GM13976 (cell line): ENCODE data around the gene STK24.

ENCODE experiments used
- DNase-seq: peaks from one replicate; pipeline ENCODE4 v3.0.0; 2012; ENCODE audit warnings: low spot score
- in situ Hi-C: fragments of 300-500 bp; cut with MboI; formaldehyde crosslinking; loops from one replicate; pipeline ENCODE4 v1.12.0; 2022; ENCODE audit warnings: low sequenced_read_pairs, mixed read lengths, inconsistent platforms; ENCODE audit not compliant: unreplicated experiment
- TF ChIP-seq, protein P1 (sequence below): IDR thresholded peaks from 2 replicates; pipeline ENCODE4 v1.5.1; 2012; ENCODE audit warnings: borderline replicate concordance, mild to moderate bottlenecking; ENCODE audit not compliant: insufficient read depth; ENCODE audit errors: extremely low read depth, missing control alignments, control extremely low read depth

The STK24 gene

DNA sequence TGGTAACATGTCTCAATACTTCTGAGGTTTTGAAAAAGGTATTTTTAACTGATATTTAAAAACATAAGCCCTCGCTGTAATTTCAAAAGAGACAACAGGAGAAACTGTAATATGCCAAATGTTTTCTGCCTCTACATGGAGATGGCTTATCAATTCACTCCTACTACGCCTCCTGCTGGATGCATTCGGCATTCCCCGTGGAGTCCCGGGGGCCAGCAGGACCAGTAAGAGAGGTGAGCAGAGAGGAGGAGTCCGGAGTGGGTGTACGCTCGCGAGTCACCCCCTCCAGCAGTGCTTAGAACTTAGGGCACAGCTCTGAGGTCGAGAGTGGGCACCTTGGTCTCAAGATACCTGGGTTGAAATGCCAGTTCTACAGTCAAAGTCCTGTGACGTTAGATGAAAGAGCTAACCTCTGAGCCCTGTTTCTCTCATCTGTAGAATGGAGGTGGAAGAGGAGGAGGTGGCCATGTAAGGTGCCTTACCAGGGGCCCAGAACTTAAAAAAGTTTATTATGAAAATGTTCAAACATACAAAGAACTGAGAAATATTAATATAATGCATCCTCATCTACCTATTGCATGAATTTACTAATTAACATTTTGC lies 110.2 kb downstream of the STK24 start:
- in situ Hi-C loops = no loop called here
- no peak for DNase-seq
- TF ChIP-seq, protein P1, sequence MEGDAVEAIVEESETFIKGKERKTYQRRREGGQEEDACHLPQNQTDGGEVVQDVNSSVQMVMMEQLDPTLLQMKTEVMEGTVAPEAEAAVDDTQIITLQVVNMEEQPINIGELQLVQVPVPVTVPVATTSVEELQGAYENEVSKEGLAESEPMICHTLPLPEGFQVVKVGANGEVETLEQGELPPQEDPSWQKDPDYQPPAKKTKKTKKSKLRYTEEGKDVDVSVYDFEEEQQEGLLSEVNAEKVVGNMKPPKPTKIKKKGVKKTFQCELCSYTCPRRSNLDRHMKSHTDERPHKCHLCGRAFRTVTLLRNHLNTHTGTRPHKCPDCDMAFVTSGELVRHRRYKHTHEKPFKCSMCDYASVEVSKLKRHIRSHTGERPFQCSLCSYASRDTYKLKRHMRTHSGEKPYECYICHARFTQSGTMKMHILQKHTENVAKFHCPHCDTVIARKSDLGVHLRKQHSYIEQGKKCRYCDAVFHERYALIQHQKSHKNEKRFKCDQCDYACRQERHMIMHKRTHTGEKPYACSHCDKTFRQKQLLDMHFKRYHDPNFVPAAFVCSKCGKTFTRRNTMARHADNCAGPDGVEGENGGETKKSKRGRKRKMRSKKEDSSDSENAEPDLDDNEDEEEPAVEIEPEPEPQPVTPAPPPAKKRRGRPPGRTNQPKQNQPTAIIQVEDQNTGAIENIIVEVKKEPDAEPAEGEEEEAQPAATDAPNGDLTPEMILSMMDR = peak; percentile 35

DNA sequence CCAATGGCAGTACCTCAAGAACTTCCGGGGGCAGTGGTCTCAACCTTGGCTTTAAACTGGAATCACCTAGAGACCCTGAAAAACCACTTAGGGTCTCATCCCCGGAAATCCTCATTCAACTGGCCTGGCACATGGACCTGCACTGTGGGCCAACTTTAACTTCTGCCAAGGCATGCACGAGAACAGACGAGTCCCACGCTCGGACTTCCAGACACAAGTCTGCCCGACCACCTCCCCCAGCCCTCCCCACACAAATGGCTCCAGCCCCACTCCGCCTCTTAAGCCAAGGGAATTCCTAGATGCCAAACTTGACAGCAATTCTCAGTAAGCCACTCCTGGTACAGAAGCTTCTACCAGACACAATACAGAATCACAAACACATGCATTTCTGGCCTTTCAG lies 114.0 kb downstream of the STK24 start:
- DNase-seq = no peak
- in situ Hi-C loops = no loop called here
- TF ChIP-seq, protein P1 = no peak

DNA sequence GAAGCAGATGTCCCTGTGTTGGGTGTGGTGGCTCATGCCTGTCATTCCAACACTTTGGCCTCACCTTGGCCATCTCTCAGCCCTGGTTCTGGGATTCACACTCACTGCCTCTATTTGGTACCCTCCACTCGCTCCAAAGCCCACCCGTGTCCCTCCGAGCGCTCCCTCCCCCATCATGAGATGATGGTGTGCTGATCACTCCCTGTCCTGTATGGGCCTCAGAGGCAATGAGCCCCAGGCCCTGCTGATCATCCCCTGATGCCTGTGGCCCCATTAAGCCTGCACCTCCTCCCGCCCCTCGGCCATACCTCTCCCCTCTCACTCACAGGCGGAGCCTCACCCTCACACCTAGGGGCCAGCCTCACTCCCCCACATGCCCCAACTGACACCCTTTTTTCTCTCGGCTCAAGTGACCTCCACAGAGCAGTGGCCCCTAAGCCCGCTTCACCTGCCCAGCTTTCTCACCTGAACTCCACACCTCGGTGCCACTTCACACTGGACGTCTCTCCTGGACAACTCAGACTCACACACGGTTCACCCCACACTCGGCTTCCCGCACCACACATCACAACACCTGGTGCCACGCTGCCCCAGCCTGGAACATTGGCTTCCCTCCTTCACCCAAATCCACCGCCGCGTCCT lies 114.5 kb downstream of the STK24 start:
- no peak for DNase-seq
- TF ChIP-seq, protein P1 = no peak
- in situ Hi-C loops = no loop called here

DNA sequence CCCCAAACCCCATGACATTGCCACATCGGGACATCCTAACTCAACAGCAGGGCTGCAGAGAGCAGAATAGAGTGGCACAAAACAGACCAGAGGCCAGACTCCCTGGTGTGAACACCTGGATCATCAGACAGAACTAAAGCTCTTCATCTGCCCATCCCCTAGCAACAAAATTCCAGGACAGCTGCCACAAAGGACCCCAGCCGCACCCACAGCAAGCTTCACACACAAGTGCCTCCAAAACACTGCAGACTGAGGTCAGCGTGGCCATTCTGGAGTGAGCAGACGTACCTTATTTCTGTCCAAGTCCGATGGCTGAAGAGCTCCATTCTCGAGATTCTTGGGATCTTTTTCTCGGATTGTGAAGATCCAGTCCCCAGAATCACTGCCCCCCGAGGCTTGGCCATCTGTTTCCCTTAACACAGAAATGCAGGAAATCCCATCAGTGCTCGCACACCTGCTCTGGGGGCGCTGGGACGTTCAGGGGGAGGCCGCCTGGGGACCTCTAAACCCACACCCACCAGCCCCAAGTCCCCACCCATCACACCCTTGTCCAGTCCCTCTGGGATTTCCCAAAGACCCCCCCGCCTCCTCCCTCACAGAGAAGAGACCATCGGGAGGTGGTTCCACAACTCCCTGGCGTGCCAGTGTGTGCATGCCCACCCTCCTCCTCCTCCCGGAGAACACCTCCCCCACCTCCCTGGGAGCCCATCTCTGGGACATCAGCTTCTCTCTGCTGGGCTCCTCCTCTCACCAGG lies 115.2 kb downstream of the STK24 start:
- in situ Hi-C loops = no loop called here
- TF ChIP-seq, protein P1 = no peak
- no peak for DNase-seq

DNA sequence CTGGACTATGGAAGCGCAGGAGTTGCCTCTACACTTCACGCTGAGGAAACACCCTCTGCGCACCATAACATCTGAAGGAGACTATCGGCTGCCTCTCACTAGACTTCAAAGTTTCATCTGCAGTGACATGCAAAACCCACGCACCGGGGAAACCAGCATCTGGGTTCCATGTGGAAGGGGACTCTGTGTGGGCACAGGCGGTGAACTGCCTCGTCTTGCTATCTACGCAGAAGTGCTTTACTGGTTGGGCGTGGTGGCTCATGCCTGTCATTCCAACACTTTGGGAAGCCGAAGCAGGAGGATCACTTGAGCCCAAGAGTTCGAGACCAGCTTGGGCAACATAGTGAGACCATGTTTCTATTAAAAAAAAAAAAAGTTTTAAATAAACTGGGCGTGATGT lies 116.4 kb downstream of the STK24 start:
- in situ Hi-C loops = no loop called here
- DNase-seq = no peak

DNA sequence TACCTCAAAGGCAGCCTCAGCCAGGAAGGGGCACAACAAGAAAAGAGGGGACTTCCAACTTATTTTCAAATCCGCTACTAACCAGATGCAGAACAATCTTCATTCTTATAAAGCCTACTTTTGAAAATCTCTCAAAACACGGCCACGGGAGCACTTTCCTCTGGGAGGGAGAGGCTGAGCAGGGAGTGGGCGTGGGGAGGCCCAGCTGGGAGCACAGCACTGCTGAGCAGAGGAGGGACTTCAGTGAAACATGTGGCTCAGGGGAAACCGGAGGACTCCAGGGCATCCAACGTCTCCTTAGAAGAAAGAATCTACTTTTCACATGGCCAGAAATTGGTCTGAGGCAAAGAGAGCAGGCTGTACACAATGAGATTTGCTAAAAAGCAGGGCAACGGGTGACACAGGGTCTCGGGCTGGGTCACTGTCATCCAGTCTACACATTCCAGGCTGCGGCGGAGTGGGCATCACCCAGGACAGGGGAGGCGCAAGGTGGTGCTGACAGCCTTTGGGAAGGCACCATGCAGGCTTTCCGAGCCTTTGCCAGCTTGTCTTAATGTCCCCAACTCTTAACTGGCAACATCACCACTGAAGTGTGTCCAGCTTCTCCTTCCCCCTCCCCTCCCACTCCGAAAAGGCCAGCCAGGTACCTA lies 117.1 kb downstream of the STK24 start:
- TF ChIP-seq, protein P1 = no peak
- no peak for DNase-seq
- in situ Hi-C loops = no loop called here

More for the DNA sequence above, 116.4 kb downstream of the STK24 start:
- TF ChIP-seq, protein P1 = no peak
